Cardiac fibroblast (primary cell): ENCODE measurements around the gene OPRM1.

Source experiments
- DNase-seq, 2 donors: peaks; one replicate each; pipeline versions ENCODE4 v3.0.0 to v3.0.0-alpha.2; 2010; ENCODE audit warnings: low read depth in 2 of 2
- H3K4me3 ChIP-seq, 2 donors: replicated peaks in 1 of 2; 1 replicate in 1 of 2; 2 replicates in 1 of 2; pipeline ENCODE4 v1.5.1; 2011; ENCODE audit warnings: low read depth in 2 of 2, low read length in 2 of 2, mild to moderate bottlenecking in 2 of 2, moderate library complexity in 1 of 2
- CTCF ChIP-seq: IDR thresholded peaks from one replicate; pipeline ENCODE4 v1.5.1; 2011; ENCODE audit warnings: low read depth, mild to moderate bottlenecking, low read length, inconsistent platforms

Gene OPRM1

DNA sequence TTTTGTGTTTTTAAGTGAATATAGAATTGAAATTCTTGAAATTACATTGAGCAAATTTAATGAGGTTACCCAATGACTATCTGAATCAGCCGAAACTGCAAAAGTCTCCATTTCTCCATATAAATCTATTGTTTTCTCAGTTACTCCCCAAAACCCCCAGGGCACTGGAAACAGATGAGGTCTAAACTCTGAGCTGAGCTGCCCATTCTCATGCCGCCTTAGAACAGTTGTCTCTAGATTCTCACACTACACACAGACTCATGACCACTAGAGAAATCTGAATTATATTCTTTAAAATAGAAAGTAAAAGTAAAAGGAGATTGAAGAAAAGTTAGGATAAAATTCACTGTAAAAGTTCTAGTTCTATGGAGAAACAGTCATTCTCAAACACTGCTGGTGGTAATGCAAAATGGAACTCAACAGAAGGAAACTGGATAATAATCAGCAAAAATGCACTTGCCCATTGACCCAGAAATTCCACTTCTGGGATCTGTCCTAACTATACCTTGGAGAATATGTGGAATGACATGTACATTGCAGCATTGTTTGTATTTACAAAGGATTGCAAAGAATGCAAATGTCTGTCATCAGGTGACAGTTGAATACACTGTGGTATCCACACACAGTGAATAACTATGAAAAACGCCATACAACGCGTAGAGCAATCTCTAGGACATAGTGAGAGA is 192.0 kb downstream of the OPRM1 start:
- no peak for TF ChIP-seq CTCF
- no peak for DNase-seq
- no peak overlapping the region for H3K4me3 ChIP-seq

DNA sequence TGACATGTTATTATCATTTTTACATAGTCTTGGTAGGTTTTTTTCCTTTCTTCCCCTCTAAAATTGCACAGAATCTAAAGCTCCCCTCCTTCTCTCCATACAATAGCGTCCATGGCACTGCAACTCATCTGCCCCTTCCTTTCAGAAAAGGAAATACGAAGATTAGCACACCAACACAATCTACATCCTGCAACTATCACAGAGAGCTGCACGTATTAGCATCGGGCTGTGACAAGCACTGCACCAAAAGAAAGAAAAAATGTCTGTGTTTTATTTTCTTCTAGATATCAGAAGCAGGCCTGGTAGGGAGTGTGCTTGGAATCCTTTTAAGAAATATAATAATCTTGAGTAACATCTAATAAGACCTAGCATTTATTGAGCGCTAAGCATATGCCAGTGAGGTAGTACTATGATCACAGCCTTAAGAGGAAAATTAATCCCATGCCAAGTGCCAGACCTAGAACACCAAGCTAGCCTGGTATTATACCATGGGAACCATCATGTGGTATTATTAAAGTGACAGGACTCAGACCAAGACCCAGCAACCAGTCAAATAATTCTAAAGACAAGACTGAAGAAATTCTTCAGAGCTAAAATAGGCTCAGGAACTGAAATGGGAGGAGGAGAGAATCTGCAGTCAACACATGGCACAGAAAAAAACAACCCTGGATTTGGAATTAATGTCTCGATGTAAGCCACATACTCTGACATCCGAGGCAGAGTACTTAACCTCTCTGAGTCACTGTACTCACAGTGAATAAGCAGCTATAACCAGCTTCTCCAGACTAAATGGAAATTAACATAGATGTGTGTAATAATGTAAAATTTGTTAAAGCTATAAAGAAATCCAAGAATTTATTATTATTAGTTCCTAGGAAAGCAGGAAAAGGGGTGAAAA is 193.2 kb downstream of the OPRM1 start:
- no peak overlapping the region for H3K4me3 ChIP-seq
- no peak for DNase-seq

DNA sequence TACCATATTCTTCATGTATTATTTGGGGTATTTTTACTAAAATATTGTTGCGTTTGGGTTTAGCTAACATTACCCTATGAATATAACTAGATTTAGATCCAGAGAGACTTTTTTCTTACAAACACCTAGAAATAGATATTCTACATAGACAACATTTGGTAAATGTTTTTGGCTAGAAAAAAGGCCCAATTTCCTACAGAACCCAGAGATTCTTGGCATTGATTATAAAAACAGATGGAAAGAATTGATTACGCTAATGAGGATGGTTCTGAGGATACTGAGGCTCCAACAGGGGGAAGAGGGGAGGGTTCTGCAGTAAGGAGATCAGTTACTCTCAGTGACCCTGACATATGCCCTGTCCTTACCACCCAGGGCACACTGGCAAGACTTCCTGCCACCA is 194.3 kb downstream of the OPRM1 start:
- no peak for TF ChIP-seq CTCF
- no peak for DNase-seq
- no peak overlapping the region for H3K4me3 ChIP-seq

More for the DNA sequence above, 193.2 kb downstream of the OPRM1 start:
- TF ChIP-seq CTCF: no peak

GRCh38 chr6:154234019-154234772 is 195.2 kb downstream of the OPRM1 start:
- no peak for TF ChIP-seq CTCF
- H3K4me3 ChIP-seq: no peak overlapping the region
- DNase-seq: no peak

DNA sequence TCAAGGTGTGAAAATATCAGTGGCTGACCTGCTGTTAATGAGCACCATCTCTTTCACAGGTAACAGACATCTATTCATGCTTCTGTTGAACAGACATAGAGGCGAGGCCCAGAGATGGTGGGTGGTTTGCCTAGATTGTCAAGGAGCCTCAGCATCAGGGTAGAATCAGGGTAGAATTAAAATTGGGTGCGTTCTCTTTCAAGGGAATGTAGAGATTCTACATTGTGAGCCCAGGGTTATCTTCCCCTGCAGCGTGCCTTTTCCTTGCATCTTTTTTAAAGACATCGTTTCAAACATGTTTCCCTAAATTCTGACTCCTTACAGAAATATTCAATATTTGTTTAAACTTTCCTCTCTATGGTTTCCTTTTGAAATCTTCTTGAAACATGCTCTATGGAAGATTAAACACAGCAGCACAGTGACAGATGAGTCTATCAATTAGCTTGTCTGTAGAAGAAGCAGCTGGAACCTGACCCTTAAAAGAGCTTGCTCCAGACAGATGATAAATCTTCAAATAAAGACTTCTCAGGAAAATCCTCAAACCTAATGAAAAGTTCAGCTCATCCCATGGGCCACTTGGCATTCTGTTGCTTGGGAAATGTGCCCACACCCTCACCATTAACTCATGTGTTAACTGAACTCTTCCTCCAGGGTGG is 197.7 kb downstream of the OPRM1 start:
- no peak overlapping the region for H3K4me3 ChIP-seq
- no peak for DNase-seq
- TF ChIP-seq CTCF: no peak

- no peak for TF ChIP-seq CTCF
- DNase-seq: no peak
- no peak overlapping the region for H3K4me3 ChIP-seq
Observed at GRCh38 chr6:154238831-154239230, 199.8 kb downstream of the OPRM1 start.
